Stimulated activated CD8-positive, alpha-beta memory T cell treated with anti-CD3 and anti-CD28 coated beads, Interleukin-12 subunit alpha, Interleukin-12 subunit beta, amount 100 ng/mL, for 24 hours (primary cell): Measurements from ENCODE around the gene S100A7A.
A peak's percentile ranks its signal among the peaks of the same experiment; 100 is the strongest.
"Not testable (repeated sequence)": the region's sequence is repeated elsewhere in the genome, so short reads cannot be mapped to it uniquely, and the experiment has no call there.

Experiments used
- DNase-seq: peaks from one replicate; pipeline ENCODE4 v3.0.0-alpha.2; 2020; ENCODE audit errors: extremely low read depth

Gene S100A7A

GRCh38 chr1:153422450-153423068 is 6.2 kb downstream of the S100A7A start:
- peak; percentile 19 for DNase-seq

GRCh38 chr1:153426809-153427208 is 10.5 kb downstream of the S100A7A start:
- no peak for DNase-seq

- DNase-seq, result no peak
Measured at GRCh38 chr1:153428073-153428638, 11.8 kb downstream of the S100A7A start.

GRCh38 chr1:153428791-153429190 is 12.5 kb downstream of the S100A7A start:
- DNase-seq, result no peak

- DNase-seq, result no peak
Measured at GRCh38 chr1:153429266-153430165, 13.2 kb downstream of the S100A7A start.

GRCh38 chr1:153430166-153430553 is 13.8 kb downstream of the S100A7A start:
- DNase-seq, result no peak

- no peak for DNase-seq
Measured at GRCh38 chr1:153430561-153430960, 14.2 kb downstream of the S100A7A start.

- no peak for DNase-seq
Measured at GRCh38 chr1:153431002-153431401, 14.7 kb downstream of the S100A7A start.

GRCh38 chr1:153431427-153431826 is 15.1 kb downstream of the S100A7A start:
- DNase-seq, result no peak

GRCh38 chr1:153431928-153432327 is 15.6 kb downstream of the S100A7A start:
- no peak for DNase-seq

GRCh38 chr1:153432874-153433681 is 16.8 kb downstream of the S100A7A start:
- no peak for DNase-seq

GRCh38 chr1:153434746-153435455 is 18.6 kb downstream of the S100A7A start:
- DNase-seq, result no peak

- DNase-seq, result no peak
Measured at GRCh38 chr1:153437236-153437635, 20.9 kb downstream of the S100A7A start.

GRCh38 chr1:153438599-153438998 is 22.3 kb downstream of the S100A7A start:
- no peak for DNase-seq

- no peak for DNase-seq
Measured at GRCh38 chr1:153439273-153439672, 23.0 kb downstream of the S100A7A start.

- no peak for DNase-seq
Measured at GRCh38 chr1:153441238-153441755, 25.0 kb downstream of the S100A7A start.

- no peak for DNase-seq
Measured at GRCh38 chr1:153443486-153443885, 27.2 kb downstream of the S100A7A start.

- DNase-seq, result no peak
Measured at GRCh38 chr1:153444078-153444477, 27.8 kb downstream of the S100A7A start.

- DNase-seq, result no peak
Measured at GRCh38 chr1:153447498-153448170, 31.3 kb downstream of the S100A7A start.

GRCh38 chr1:153448851-153449250 is 32.5 kb downstream of the S100A7A start:
- DNase-seq, result not testable (repeated sequence)

GRCh38 chr1:153456396-153456795 is 40.1 kb downstream of the S100A7A start:
- no peak for DNase-seq
